Globus pallidus (tissue), 1 donor: Measurements from ENCODE around the gene BRINP3.

Experiments
- DNase-seq: peaks from one replicate; pipeline ENCODE4 v3.0.0-alpha.2; 2015; ENCODE audit warnings: low spot score

The BRINP3 gene

DNA sequence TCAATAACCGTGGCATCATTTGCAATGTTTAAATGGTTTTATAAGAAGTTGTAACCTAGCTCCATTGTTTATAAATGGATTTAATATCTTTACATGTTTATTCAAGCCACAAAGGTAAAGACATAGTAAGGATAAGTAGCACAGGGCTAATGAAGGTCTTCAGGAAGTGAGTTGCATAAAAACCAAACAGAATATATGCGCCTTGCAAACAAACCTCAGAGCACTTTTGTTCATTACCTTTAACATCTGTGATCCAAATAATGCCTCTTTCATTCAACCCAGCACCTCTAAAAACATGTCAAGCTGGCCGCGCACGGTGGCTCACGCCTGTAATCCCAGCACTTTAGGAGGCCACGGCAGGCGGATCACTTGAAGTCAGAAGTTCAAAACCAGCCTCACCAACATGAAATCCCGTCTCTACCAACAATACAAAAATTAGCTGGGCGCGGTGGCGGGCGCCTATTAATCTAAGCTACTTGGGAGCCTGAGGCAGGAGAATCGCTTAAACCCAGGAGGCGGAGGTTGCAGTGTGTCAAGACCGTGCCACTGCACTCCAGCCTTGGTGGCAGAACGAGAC, 25.3 kb downstream of the BRINP3 start:
- DNase-seq = no peak

DNA sequence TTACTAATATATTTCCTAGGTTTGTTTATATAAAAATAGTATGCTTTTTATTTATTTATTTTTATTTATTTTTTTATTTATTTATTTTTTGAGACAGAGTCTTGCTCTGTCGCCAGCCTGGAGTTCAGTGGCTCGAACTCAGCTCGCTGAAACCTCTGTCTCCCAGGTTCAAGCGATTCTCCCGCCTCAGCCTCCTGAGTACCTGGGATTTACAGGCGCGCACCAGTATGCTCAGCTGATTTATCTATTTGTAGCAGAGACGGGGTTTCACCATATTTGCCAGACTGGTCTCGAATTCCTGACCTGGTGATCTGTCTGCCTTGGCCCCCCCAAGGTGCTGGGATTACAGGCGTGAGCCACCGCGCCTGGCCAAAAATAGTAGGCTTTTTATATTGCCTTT, 33.2 kb downstream of the BRINP3 start:
- no peak for DNase-seq

DNA sequence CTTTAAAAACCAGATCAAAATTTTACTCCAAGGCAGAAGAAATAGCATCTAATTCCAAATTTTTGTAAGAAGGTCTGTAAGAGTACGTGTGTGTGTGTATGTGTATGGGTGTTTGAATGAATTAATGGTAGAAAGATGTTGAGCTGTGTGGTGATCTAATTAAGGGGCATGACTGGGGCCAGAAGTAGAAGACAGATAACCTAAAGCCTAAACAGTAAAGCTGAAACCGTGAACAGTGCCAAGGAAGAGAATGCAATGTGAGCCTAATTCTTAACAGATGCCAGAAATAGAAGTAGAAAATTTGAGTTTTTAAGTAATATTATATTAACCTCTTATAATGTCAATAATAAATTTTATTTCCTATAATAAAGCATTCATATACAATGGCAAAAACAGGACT, 38.2 kb downstream of the BRINP3 start:
- no peak for DNase-seq

DNA sequence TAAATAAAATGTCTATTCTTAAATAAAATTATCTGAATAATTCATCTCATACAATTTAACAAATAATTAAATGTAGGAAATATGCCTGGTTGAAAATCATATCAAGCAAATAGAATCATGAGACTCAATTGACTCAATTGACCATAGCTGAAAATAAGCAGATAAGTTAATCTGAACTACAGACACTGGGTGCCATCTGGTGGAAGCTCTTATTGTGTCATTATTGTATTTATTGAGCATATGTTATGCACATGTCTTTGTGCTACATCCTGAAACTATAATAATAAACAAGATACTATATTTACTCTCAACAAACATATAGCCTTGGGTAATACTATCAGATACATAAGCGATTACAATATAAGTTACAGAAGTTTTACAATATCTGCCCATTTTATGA, 41.0 kb downstream of the BRINP3 start:
- DNase-seq = no peak

DNA sequence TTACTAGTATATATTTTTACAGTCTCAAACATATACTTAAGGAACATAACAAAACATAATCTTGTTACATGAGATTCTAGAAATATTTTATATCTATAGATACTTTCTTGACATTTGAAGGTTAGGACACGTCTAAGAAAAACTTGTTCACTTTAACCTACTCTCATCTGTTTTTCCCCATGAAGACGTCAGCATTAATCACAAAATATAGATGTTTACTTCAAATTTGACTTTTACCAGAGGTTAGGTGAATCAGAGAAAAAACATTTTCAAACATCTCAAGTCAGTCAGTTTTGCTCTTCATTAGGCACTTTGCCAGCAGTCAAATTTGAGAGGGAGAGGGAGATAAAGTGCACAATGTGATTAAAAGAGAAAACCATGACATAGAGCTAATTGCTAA, 47.7 kb downstream of the BRINP3 start:
- no peak for DNase-seq

DNA sequence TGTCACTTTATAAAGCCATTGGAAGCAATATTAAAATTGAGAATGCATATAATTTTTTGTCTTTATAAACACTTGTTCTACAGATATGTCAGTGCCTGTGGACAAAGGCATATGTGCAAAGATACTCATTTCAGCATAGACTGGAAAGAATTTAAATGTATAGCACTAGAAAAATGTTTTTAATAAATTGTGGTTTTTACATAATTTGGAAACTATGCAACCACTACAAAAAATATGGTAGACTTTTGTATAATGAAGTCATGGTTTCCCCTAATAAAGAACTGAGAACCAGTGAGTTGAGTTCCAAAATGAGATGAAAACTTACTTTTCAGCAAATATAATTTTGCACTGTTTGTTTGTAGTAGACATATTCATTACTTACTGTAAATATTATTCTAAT, 48.5 kb downstream of the BRINP3 start:
- no peak for DNase-seq

DNA sequence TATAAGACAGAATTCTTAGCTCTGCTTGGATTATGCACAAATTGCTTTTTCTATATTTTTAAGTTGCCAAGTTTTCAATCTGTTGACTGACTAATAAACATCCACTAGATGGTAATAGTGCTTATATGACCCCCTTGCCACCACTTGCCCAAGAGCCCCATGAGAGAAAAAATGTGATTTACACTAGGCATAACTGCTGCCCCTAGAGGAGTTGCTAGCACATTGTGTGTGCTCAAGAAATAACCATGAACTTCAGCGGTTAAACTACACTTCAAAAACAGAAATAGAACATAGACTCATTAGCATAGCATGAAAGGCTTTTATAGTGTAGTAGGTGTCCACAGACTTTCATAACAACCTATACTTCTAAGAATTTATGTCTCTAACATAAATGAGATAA, 61.4 kb downstream of the BRINP3 start:
- no peak for DNase-seq

- DNase-seq = no peak
Measured at GRCh38 chr1:190413142-190413541, 64.5 kb downstream of the BRINP3 start.

- DNase-seq = no peak
Measured at GRCh38 chr1:190403402-190403801, 74.3 kb downstream of the BRINP3 start.

DNA sequence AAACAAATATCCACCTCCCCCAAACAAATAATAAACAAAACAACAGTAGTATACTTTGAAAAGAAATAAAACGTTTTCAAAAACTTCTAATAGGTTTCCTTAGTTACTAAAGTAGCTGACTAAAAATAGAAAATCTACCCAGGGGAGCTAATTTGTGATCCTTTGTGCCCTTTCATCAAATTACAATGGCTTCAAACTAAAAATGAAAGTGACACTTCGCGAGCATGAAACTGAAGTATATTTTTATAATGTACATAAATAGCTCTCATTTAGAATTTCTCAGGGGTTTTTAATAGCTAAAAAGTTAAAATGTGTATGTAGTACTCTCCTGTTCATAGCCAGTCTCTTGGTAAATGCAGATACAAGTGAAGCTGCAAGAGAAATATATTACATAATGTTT, 78.4 kb downstream of the BRINP3 start:
- DNase-seq = no peak

DNA sequence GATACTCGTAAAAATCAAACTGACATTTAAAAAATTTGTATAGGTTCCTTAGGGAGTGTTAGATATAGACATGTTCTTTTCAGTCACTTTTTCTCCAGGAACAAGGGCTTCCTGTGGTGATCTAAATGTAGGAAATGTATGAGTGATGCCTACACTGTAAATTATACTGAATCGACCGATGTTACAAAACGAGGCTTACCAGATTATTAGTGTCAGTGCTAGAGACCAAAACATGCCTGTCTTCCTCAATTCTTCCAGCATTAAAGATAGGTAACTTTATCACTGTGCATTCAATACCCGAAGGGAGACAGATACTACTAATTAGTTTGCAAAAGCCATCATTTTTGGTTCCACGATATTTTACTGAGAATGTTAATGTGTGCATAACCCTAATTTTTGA, 86.1 kb downstream of the BRINP3 start:
- no peak for DNase-seq

- DNase-seq = no peak
Measured at GRCh38 chr1:190377991-190378390, 99.7 kb downstream of the BRINP3 start.

GRCh38 chr1:190377294-190377693, 100.4 kb downstream of the BRINP3 start:
- DNase-seq = no peak

GRCh38 chr1:190376044-190376443, 101.6 kb downstream of the BRINP3 start:
- DNase-seq = no peak

DNA sequence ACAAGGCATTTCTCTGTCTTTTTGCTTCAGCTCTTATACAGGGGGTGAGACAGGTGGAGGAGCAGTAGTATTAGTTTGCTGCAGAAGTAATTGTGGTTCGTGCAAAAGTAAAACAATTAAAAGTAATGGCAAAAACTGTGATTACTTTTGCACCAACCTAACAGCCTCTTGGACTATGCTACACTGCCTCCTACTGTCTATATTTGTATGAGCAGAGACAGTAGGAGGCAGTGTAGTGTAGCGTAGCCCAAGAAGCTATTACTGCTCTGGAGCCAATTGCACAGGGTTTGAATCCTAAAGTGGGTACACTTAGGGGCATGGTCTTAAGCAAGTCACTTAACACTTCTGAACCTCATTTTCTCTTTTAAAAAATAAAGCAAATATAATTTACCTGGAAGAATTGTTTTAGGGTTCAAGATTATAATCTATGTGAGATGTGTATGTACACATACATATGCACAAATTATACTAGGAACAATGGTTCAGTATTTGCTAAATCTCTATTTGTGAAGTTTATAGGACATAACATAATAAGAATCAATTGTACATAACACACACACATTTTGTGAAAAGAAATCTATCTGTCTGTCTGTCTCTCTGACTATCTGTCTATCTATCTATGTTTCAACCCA, 103.8 kb downstream of the BRINP3 start:
- no peak for DNase-seq

DNA sequence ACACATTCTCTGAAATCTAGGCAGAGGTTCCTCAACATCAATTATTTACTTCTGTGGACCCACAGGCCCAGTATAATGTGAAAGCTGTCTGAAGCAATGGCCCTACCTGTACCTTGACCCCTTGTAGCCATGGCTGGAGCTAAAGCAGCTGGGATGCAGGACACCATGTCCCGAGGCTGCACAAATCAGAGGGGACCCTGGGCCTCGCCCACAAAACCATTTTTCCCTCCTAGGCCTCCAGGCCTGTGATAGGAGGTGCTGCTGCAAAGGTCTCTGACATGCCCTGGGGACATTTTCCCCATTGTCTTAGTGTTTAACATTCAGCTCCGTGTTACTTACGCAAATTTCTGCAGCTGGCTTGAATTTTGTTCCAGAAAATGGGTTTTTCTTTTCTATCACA, 110.5 kb downstream of the BRINP3 start:
- DNase-seq = no peak

GRCh38 chr1:190365283-190365682, 112.4 kb downstream of the BRINP3 start:
- DNase-seq = no peak

DNA sequence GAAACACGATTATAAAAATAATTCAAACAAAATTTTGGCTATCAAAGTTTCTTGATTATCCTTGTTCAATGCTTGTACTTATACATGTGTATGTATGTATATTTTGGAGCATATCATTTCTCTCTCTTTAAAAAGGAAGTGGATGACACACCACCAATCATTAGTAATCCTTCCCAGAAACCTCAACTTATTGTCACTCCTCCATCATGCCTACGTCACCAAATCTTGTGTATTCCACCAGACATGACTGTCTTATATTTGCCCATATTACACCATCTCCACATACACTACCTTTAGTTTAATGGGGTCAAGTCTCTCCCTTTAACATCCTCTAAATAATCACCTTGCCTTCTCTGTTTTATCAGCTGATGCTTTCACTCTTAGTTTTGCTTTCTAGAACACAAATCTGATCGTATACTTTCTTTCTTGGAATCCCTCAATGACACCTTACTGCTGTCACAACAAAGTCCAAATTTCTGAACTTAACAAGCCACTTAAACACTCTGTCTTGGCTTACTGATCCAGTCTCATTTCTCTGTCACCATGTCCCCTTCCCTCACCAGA, 124.0 kb downstream of the BRINP3 start:
- DNase-seq = no peak

DNA sequence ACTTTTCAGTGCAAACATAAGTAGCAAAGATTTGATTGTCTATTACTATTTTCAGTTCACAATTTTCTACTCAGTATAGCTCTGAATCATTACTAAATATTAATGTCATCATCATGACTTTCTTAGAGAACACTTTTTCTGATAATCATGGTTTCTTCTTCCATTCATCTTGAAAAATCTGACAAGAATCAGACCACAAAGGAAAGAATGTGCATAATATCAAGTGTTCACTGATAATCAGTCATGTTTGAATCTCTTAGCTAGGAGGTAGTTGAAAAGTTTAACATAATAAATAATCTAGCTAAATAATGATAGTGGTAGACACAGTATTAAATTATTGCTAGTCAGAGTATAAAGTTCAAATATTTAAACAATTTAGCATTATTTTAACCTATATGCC, 133.2 kb downstream of the BRINP3 start:
- DNase-seq = no peak

DNA sequence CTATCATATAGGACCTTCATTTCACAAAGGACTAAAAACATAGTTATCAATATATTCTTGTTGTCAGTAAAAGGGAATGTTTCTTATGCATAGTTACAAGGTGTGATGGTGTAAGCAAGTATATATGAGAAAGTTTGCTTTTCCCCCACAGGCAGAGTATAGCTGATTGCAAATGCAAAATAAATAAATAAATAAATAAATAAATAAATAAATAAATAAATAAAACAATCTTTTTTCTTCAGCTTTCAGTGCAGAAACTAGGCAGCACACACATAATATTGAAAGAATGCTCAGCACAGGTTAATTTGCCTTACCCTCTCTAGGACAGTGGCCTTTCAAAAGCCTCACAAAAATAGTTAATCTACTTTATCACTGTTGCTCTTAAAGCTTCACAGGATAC, 138.8 kb downstream of the BRINP3 start:
- no peak for DNase-seq

- DNase-seq = no peak
Measured at GRCh38 chr1:190328871-190329270, 148.8 kb downstream of the BRINP3 start.

GRCh38 chr1:190328361-190328760, 149.3 kb downstream of the BRINP3 start:
- no peak for DNase-seq

- DNase-seq = no peak
Measured at GRCh38 chr1:190327271-190327670, 150.4 kb downstream of the BRINP3 start.

GRCh38 chr1:190323530-190323929, 154.1 kb downstream of the BRINP3 start:
- no peak for DNase-seq
